Stimulated activated CD8-positive, alpha-beta memory T cell treated with anti-CD3 and anti-CD28 coated beads, Interleukin-15, amount 100 ng/mL, for 4 hours (primary cell): Measurements from ENCODE around the gene FBRS.
"Not testable (repeated sequence)": the region's sequence is repeated elsewhere in the genome, so short reads cannot be mapped to it uniquely, and the experiment has no call there.

Experiments
- DNase-seq, 2 donors: peaks; one replicate each; pipeline ENCODE4 v3.0.0-alpha.2; 2020; ENCODE audit warnings: low read depth in 2 of 2

Gene FBRS

DNA sequence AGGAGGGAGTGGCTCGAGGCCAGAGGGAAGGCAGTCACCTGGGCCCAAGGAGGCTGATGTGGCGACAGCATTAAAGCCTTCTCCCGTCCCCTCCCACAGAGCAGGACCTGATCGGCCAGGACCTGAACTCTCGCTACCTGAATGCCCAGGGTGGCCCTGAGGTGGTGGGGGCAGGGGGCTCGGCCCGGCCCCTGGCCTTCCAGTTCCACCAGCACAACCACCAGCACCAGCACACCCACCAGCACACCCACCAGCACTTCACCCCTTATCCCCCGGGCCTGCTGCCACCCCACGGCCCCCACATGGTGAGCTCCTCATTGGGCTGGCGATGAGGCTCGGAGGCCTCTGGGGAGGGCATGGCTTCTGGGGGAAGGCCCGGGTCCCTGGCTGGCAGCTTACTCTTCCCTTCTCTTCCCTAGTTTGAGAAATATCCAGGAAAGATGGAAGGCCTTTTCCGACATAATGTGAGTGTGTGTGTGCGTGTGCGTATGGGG lies 6.4 kb downstream of the FBRS start:
- DNase-seq, result no peak

DNA sequence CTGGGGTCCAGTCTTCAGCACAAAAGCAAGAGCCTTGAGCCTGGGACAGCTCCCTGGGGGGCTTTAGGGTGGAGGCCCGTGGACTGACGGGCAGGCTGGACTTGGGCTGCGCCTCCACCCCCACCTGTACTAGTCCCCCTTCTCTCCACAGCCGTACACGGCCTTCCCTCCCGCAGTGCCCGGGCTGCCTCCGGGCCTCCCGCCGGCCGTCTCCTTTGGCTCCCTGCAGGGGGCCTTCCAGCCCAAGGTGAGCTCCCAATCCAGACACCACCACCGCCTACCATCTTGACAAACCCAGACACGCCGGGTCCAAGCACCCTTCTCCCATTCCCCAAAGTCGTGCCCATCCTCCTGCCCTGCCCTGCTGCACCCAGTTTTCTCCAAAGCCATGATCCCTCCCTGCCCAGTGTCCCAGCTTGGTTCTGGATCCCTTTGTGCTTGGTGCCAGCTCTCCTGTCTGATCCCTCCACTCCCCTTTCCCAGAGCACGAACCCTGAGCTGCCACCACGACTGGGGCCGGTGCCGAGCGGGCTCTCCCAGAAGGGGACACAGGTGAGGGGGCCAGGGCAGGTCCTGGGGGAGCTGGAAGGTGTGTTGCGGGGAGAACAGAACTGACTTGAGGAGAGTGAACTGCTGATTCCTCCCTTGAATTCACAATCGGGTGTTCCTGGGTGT lies 7.1 kb downstream of the FBRS start:
- no peak for DNase-seq

DNA sequence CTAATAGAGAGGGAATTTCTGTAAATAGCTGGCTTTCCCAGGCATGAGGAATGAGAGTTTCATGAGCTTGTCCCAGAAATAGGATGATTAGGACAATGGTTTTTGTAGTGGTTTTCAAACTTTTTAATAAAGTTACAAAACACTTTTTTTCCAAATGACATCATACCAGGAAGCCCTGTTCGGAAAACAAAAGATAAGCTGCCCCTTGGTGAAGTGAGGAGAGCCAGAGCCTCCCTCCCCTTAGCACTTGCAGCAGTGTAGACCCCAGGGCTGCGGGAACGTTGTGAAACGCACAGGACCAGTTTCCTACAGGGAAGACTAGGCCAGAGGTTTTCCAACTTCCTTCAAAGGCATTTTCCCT lies 7.6 kb downstream of the FBRS start:
- no peak for DNase-seq

- DNase-seq, result no peak
Observed at GRCh38 chr16:30666681-30667080, 8.4 kb downstream of the FBRS start.

- DNase-seq, result no peak
Observed at GRCh38 chr16:30667361-30667905, 9.2 kb downstream of the FBRS start.

DNA sequence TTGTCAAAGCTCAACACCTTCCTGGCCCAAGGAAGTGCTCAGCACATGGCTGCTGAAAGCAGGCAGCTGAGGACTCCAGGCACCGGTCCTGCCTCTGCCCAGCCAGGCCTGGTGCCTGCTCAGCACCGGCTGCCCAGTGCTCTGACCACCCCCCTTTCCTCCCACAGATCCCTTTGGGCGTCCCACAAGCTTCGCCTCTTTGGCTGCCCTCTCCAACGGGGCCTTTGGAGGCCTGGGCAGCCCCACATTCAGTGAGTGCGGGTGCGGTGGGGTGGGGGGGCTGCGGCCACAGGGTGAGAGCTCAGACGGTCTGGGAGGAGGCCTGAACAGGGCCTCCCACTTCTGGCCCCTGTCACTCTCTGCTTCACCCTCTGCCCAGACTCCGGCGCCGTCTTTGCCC lies 10.2 kb downstream of the FBRS start:
- no peak for DNase-seq

- no peak for DNase-seq
Observed at GRCh38 chr16:30669026-30669902, 11.0 kb downstream of the FBRS start.

GRCh38 chr16:30669903-30670824 lies 11.9 kb downstream of the FBRS start:
- DNase-seq, result no peak

- no peak for DNase-seq
Observed at GRCh38 chr16:30675143-30675542, 16.9 kb downstream of the FBRS start.

GRCh38 chr16:30677931-30678585 lies 19.8 kb downstream of the FBRS start:
- no peak for DNase-seq

- DNase-seq, result no peak
Observed at GRCh38 chr16:30678586-30678970, 20.3 kb downstream of the FBRS start.

DNA sequence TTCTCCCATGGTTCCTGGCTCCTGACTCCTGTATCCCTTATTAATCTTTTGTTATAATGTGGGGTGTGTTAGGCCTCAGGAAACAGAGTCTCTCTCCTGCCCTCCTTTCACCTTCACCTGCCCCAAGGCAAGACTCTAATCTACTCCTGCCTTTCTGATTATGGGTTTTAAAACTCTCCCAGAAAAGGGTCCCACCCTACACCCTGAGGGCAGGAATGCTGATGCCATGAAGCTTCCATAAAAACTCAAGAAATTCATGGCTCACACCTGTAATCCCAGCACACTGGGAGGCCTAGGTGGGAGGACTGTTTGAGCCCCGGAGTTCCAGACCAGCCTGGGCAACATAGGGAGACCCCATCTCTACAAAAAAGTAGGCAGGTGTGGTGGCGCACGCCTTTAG lies 22.1 kb downstream of the FBRS start:
- no peak for DNase-seq

GRCh38 chr16:30688701-30689100 lies 30.5 kb downstream of the FBRS start:
- DNase-seq, result no peak

- no peak for DNase-seq
Observed at GRCh38 chr16:30691907-30692306, 33.7 kb downstream of the FBRS start.

GRCh38 chr16:30692396-30693064 lies 34.3 kb downstream of the FBRS start:
- no peak for DNase-seq

DNA sequence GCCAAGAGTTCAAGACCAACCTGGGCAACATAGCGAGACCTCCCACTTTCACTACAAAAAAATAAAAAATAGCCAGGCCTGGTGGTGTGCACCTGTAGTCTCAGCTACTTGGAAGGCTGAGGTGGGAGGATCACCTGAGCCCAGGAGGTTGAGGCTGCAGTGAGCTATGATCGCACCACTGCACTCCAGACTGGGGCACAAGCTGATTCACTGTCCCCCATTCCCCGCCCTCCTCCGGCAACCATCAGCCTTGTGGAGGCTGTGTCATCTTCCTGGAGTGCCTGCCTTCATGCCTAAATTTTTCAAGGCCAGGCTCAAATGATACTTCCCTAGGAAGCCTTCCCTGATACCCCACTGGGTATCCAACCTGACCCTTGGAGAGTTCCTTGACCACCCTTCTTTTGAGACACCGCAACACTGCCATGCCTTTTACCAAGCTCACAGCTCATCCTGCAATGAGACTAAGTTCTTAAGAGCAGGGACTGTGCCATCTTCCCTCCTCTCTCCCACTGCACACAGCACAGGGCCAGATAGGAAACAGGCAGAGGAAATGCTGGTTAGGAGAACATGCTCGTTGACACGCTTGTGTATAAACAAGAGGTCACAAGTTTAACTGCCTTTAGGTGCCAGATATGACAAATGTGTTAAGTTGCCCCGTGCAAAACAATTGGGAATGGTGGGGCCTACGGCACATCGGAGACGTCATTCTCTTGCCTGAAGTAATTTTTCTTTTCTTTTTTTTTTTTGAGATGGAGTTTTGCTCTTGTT lies 36.9 kb downstream of the FBRS start:
- no peak for DNase-seq

DNA sequence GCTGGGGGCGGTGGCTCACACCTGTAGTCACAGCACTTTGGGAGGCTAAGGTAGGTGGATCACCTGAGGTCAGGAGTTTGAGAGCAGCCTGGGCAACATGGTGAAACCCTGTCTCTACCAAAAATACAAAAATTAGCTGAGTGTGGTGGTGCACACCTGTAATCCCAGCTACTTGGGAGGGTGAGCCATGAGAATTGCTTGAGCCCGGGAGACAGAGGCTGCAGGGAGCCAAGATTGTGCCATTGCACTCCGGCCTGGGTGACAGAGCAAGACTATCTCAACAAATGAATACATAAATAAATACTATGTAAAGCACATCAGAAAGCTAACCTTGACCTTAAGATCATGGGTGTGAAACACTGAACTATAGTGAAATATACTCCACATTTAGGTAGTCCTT lies 38.4 kb downstream of the FBRS start:
- not testable (repeated sequence) for DNase-seq

DNA sequence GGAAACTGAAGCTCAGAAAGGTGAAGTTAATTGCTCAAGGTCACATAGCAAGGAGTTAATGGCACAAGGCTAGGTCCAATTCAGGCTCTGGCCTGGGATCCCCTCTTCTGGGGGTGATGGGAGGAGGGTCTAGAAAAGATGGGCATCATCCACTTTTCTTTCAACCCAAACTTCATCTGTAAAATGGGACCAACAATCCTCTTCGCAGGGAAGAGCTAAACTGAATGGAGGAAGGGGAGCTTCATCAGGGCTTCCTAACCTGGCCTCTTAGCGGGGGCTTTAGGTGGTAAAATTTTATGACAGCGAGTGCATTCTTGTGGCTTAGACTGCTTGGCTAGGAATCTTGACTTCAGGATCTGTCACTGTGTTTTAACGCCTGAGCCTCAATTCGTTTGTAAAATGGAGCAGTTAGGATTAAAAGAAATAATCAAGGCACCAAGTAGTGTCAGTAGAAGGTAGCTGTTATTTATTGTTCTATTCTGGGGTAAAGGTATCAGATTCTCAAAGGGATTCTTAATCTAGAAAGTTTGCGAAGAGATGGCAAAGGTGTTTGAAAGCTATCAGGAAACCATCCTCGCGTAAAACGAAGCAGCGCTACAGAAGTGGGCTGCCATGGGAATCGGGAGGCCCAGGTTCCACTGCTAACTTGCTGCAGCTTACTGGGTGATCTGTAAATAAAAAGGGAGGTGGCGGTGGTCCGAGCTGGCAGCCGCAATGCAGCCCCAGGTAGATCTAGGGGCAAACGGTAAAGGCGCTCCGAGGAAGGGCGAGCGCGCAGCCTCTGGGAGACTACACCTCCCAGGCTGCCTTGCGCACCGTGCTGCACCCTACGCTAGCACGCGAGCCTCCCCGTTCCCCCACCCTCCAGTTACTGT lies 39.3 kb downstream of the FBRS start:
- DNase-seq, result no peak
